HFF-Myc (cell line): ENCODE measurements around the gene KIF18B.
"Not testable (repeated sequence)": the region's sequence is repeated elsewhere in the genome, so short reads cannot be mapped to it uniquely, and the experiment has no call there.

Experiments
- DNase-seq: peaks from one replicate; pipeline ENCODE4 v3.0.0-alpha.2; 2011; ENCODE audit warnings: low read depth; ENCODE audit errors: extremely low read depth
- H3K4me3 ChIP-seq: replicated peaks from 2 replicates; pipeline ENCODE4 v1.5.1; 2011; ENCODE audit warnings: low read depth, mild to moderate bottlenecking, control low read depth, low read length
- TF ChIP-seq, protein P1 (sequence below): IDR thresholded peaks from 2 replicates; pipeline ENCODE4 v1.5.1; 2012; ENCODE audit warnings: mild to moderate bottlenecking, low read depth, low read length, control low read depth; ENCODE audit errors: missing control alignments

Gene KIF18B

GRCh38 chr17:44955674-44956425, 8.3 kb upstream of the KIF18B start:
- no peak overlapping the region for H3K4me3 ChIP-seq
- DNase-seq: no peak
- TF ChIP-seq, protein P1, sequence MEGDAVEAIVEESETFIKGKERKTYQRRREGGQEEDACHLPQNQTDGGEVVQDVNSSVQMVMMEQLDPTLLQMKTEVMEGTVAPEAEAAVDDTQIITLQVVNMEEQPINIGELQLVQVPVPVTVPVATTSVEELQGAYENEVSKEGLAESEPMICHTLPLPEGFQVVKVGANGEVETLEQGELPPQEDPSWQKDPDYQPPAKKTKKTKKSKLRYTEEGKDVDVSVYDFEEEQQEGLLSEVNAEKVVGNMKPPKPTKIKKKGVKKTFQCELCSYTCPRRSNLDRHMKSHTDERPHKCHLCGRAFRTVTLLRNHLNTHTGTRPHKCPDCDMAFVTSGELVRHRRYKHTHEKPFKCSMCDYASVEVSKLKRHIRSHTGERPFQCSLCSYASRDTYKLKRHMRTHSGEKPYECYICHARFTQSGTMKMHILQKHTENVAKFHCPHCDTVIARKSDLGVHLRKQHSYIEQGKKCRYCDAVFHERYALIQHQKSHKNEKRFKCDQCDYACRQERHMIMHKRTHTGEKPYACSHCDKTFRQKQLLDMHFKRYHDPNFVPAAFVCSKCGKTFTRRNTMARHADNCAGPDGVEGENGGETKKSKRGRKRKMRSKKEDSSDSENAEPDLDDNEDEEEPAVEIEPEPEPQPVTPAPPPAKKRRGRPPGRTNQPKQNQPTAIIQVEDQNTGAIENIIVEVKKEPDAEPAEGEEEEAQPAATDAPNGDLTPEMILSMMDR: no peak

DNA sequence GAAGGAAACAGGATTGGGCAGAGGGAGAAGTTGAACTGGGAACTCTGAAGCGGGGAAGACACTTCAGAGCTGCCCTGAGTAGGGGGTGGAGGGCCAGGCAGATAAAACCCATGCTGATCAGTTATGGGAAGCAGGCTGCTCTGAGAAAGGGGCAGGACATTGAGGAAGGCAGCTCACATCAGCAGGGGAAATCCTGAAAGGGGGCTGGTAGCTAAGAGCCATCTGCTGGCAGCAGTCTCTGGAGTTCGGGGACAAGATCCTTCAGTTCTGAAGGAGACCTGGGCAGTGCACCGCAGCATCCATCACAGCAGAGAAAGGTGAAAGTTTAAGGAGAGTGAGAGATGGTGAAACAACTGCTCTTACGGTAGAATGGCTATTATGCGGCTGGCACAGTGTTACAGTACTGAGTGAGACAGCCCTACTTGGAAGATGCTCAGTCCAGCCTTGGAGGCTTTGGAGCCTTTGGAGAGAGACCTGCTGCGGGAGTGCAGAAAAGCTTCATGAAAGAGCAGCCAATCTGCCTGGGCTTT, 5.4 kb upstream of the KIF18B start:
- no peak for DNase-seq
- TF ChIP-seq, protein P1: no peak
- no peak overlapping the region for H3K4me3 ChIP-seq

- TF ChIP-seq, protein P1: no peak
- H3K4me3 ChIP-seq: peak overlapping the region; percentile 88
Measured at GRCh38 chr17:44948315-44948795, 782 bp upstream of the KIF18B start.

DNA sequence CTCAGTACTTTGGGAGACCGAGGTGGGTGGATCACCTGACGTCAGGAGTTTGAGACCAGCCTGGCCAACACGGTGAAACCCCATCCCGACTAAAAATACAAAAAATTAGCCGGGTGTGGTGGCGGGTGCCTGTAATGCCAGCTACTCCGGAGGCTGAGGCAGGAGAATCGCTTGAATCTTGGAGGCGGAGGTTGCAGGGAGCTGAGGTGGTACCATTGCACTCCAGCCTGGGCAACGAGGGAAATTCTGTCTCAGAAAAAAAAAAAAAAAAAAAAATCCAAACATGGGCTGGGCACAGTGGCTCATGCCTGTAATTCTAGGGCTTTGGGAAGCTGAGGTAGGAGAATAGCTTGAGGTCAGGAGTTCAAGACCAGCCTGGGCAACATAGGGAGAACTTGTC, 1.9 kb downstream of the KIF18B start:
- peak overlapping the region; percentile 88 for H3K4me3 ChIP-seq
- DNase-seq: not testable (repeated sequence)

More at GRCh38 chr17:44948315-44948795, 782 bp upstream of the KIF18B start:
- no peak for DNase-seq

GRCh38 chr17:44942456-44942855, 5.1 kb downstream of the KIF18B start:
- TF ChIP-seq, protein P1: no peak
- DNase-seq: no peak
- no peak overlapping the region for H3K4me3 ChIP-seq

- TF ChIP-seq, protein P1: no peak
- no peak for DNase-seq
- H3K4me3 ChIP-seq: no peak overlapping the region
Measured at GRCh38 chr17:44941712-44942331, 5.8 kb downstream of the KIF18B start.

DNA sequence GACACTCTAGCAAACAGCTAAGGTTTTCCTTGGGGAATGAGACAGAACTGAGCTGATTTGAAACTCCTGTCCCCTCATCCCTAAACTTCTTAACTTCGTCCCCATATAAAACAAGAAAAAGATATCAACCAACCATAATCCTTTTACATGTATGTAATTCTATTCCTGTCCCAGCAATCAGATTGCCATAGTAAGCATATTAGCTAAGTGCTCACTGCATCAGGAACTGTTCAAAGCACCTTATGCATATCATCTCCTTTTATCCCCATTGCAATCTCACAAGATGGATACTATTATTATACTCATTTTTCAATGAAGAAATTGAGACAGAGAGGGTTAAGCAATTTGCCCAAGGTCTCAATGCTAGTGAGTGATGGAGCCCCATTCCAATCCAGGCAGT, 6.8 kb downstream of the KIF18B start:
- TF ChIP-seq, protein P1: no peak
- H3K4me3 ChIP-seq: no peak overlapping the region
- no peak for DNase-seq
